ENCODE data around the gene KCNJ10. TPM values are rescaled to one million over a fixed set of nuclear protein-coding genes. Genes with fewer than 3 reads are reported as not detected.

The KCNJ10 gene
- total RNA-seq, 2 experiments from 2014 or later = 0.11 TPM

- Mint-ChIP-seq H3K4me3 (no peak overlapping the region), H3K27me3 (peaks cover 20% of the 10 kb centered on the region), H3K36me3 (ENCODE audit: low read depth) (no peaks in the 10 kb centered on the region), H3K4me1 (peaks cover 3% of the 10 kb centered on the region), H3K9me3 (ENCODE audit: low read depth) (no peaks in the 10 kb centered on the region), H3K27ac (no peak overlapping the region)
- no peak for ATAC-seq
- ChIA-PET POLR2A (no interaction called here), CTCF (interaction anchor here (1.0 to 4.9 kb wide), 2 partner anchors 21 to 60 kb away, joined by 5 to 33 read pairs; no protein-coding TSS in a partner anchor)
- no peak for DNase-seq
- intact Hi-C loops (cut with DNase I, micrococcal nuclease) = no loop called here
These were observed 83.4 kb downstream of the KCNJ10 start for GRCh38 chr1:159986531-159986930.

DNA sequence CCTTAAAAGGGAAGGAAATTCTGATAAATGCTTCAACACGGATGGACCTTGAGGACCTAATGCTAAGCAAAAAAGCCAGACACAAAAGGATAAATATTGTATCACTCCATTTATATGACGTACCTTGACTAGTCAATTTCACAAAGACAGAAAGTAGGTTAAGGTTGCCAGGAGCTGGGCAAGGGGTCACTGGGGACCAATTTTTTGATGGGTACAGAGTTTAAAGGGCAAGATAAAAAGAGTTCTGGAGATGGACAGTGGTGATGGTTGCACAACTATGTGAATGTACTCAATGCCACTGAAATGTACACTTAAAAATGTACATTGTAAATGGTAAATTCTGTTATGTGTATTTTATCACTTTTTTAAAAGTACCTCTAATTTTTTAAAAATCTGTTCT lies 83.9 kb downstream of the KCNJ10 start:
- DNase-seq (no peak), ATAC-seq (no peak)
- CTCF ChIA-PET = interaction anchor here (4.9 kb wide), 1 partner anchor 21 kb away, joined by 33 read pairs; no protein-coding TSS in a partner anchor
- Mint-ChIP-seq H3K36me3 (ENCODE audit: low read depth) (no peaks in the 10 kb centered on the region), H3K27ac (no peak overlapping the region), H3K4me1 (no peaks in the 10 kb centered on the region), H3K9me3 (ENCODE audit: low read depth) (no peaks in the 10 kb centered on the region), H3K4me3 (no peak overlapping the region), H3K27me3 (peaks cover 20% of the 10 kb centered on the region)
- POLR2A ChIA-PET = no interaction called here
- intact Hi-C loops (cut with DNase I, micrococcal nuclease) = no loop called here

DNA sequence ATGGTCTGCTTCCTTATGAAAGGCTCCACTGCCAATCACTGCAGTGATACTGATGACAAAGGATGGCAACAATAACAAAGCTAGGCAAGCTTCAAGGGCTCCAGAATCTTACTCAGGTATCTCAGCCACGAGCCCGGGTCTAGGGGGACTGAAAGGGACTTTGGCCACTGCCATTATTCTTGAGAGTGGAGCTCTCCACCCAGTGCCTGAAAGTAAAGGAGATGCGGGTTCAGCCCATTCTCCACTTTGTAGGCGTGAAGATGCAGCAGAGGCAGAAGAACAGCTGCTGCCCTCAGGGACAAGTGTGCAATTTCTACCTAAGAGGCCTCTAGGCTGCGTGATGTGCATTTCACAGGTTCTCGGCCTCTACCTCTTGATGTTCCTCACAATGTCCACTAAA lies 84.5 kb downstream of the KCNJ10 start:
- DNase-seq (no peak), ATAC-seq (no peak)
- H3K4me1 Mint-ChIP-seq = no peaks in the 10 kb centered on the region
- H3K27ac Mint-ChIP-seq = no peak overlapping the region
- no peaks in the 10 kb centered on the region for H3K9me3 Mint-ChIP-seq (ENCODE audit: low read depth)
- POLR2A ChIA-PET = no interaction called here
- no peaks in the 10 kb centered on the region for H3K36me3 Mint-ChIP-seq (ENCODE audit: low read depth)
- peaks cover 23% of the 10 kb centered on the region for H3K27me3 Mint-ChIP-seq
- H3K4me3 Mint-ChIP-seq = no peak overlapping the region
- intact Hi-C loops (cut with DNase I, micrococcal nuclease) = no loop called here
- CTCF ChIA-PET = interaction anchor here (4.9 kb wide), 1 partner anchor 22 kb away, joined by 33 read pairs; no protein-coding TSS in a partner anchor

- Mint-ChIP-seq H3K27me3 (peaks cover 33% of the 10 kb centered on the region), H3K4me3 (no peak overlapping the region), H3K9me3 (ENCODE audit: low read depth) (no peaks in the 10 kb centered on the region), H3K4me1 (no peaks in the 10 kb centered on the region), H3K27ac (no peak overlapping the region), H3K36me3 (ENCODE audit: low read depth) (no peaks in the 10 kb centered on the region)
- ATAC-seq = no peak
- intact Hi-C loops (cut with DNase I, micrococcal nuclease) = no loop called here
- ChIA-PET POLR2A (no interaction called here), CTCF (interaction anchor here (0.6 to 1.2 kb wide), 2 partner anchors 18 to 279 kb away, joined by 3 read pairs; no protein-coding TSS in a partner anchor)
- DNase-seq = no peak
These were observed 86.3 kb downstream of the KCNJ10 start for GRCh38 chr1:159983681-159984080.

DNA sequence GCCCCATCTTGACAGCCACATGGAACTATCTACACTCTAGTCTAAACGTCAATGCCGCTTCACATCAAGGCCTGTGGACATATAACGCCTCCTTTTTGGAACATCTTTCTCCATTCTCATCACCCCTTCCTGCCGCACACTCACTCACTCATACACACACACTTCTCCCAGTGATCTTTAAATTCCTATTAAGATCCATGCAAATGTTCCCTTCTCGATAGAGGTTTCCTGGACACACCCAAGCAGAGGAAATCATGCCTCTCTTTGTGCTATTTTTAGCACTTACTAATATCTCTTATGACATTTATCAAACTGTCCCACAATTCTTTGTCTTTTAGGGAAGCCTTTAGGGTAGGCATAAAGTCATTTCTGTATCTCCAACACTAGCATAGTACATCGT lies 87.7 kb downstream of the KCNJ10 start:
- Mint-ChIP-seq H3K4me3 (no peak overlapping the region), H3K4me1 (no peaks in the 10 kb centered on the region), H3K27me3 (peaks cover 35% of the 10 kb centered on the region), H3K9me3 (ENCODE audit: low read depth) (no peaks in the 10 kb centered on the region), H3K36me3 (ENCODE audit: low read depth) (no peaks in the 10 kb centered on the region), H3K27ac (no peak overlapping the region)
- DNase-seq (no peak), ATAC-seq (no peak)
- intact Hi-C loops (cut with DNase I, micrococcal nuclease) = no loop called here
- POLR2A ChIA-PET = no interaction called here
- CTCF ChIA-PET = interaction anchor here (0.7 kb wide), 1 partner anchor 11 kb away, joined by 4 read pairs; no protein-coding TSS in a partner anchor

DNA sequence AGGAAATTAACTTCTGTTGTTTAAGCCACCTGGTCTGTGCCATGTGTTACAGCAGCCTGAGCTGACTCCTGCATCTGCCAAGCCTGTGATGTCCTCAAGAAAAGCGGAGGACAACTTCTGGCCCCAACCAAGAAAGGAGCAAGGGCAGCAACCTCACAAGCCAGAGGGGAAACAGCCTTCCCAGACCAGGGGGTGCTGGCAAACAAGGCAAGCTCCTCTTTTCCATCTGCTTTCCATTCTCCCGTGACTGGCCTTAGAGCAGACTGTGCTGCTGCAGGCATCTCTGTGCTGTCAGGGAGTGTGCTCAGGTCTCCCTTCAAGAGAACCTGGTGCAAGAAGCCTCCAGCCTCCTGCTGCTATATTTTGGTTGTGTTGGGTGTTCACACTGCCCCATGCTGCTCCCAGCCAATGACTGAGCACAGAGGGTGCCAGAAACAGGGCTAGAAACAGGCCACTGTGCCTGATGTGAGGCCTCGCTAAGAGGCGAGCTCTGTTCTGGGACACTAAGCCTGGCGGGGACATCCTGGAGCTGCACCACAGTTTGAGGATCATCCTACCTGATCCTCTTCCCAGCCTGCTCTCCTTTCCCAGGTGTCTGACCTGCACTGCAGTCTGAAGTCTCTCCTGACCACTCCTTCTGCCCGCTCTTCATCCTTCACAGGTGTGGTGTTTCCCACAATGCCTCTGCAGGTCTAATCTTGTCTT lies 88.5 kb downstream of the KCNJ10 start:
- intact Hi-C loops (cut with DNase I, micrococcal nuclease) = no loop called here
- H3K36me3 Mint-ChIP-seq (ENCODE audit: low read depth) = no peaks in the 10 kb centered on the region
- DNase-seq (no peak), ATAC-seq (no peak)
- no peaks in the 10 kb centered on the region for H3K9me3 Mint-ChIP-seq (ENCODE audit: low read depth)
- no peak overlapping the region for H3K4me3 Mint-ChIP-seq
- H3K27ac Mint-ChIP-seq = no peak overlapping the region
- ChIA-PET POLR2A (no interaction called here), CTCF (interaction anchor here (0.7 kb wide), 1 partner anchor 11 kb away, joined by 4 read pairs; no protein-coding TSS in a partner anchor)
- no peaks in the 10 kb centered on the region for H3K4me1 Mint-ChIP-seq
- peaks cover 37% of the 10 kb centered on the region for H3K27me3 Mint-ChIP-seq

DNA sequence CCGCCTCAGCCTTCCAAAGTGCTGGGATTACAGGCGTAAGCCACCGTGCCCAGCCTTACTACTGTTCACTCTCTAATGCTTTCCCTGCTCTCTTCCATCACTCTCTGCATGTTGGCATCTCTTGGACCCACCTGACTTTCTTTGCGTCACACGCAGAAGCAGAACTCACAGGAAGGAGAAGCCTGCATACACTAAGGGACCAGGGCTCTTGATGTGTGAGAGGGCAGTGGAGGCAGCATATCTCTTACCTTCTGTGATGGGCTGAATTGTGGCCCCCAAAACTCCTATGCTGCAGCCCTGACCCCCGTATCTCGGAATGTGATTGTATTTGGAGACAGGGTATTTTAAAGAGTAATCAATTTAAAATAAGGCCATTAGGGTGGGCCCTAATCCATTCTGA lies 89.2 kb downstream of the KCNJ10 start:
- H3K27me3 Mint-ChIP-seq = peaks cover 37% of the 10 kb centered on the region

DNA sequence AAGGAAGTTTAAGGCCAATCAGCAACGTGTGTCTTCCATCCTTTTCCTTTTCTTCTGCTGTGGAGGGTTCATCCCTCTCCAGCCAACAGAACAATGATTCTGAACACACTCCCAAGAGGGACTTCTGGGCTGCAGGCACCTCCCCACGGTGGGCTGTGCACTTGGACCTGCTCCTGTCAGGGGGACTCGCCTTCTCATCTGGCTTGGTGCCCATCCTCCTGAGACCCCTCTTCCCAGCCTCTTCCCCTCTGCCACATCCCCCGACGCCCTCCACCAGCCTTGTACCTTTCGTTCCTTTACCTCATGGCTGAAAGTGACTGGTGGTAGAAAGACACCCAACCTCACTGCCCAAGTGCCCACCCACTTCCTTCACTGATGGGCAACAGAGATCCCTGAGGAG lies 89.9 kb downstream of the KCNJ10 start:
- Mint-ChIP-seq H3K4me1 (no peaks in the 10 kb centered on the region), H3K36me3 (ENCODE audit: low read depth) (no peaks in the 10 kb centered on the region), H3K27me3 (peaks cover 34% of the 10 kb centered on the region), H3K27ac (no peak overlapping the region), H3K4me3 (no peak overlapping the region), H3K9me3 (ENCODE audit: low read depth) (no peaks in the 10 kb centered on the region)
- DNase-seq = no peak
- no peak for ATAC-seq
- intact Hi-C loops (cut with DNase I, micrococcal nuclease) = no loop called here
- POLR2A ChIA-PET = no interaction called here
- CTCF ChIA-PET = no interaction called here

More for the DNA sequence above, 89.2 kb downstream of the KCNJ10 start:
- ATAC-seq = no peak
- no peak for DNase-seq
- H3K4me3 Mint-ChIP-seq = no peak overlapping the region
- no peaks in the 10 kb centered on the region for H3K9me3 Mint-ChIP-seq (ENCODE audit: low read depth)
- no peaks in the 10 kb centered on the region for H3K36me3 Mint-ChIP-seq (ENCODE audit: low read depth)
- no peak overlapping the region for H3K27ac Mint-ChIP-seq
- ChIA-PET CTCF (no interaction called here), POLR2A (no interaction called here)
- intact Hi-C loops (cut with DNase I, micrococcal nuclease) = no loop called here
- no peaks in the 10 kb centered on the region for H3K4me1 Mint-ChIP-seq

GRCh38 chr1:159979257-159979656 lies 90.7 kb downstream of the KCNJ10 start:
- no peak for ATAC-seq
- DNase-seq = no peak
- H3K36me3 Mint-ChIP-seq (ENCODE audit: low read depth) = no peaks in the 10 kb centered on the region
- peaks cover 34% of the 10 kb centered on the region for H3K27me3 Mint-ChIP-seq
- intact Hi-C loops (cut with DNase I, micrococcal nuclease) = no loop called here
- no peak overlapping the region for H3K4me3 Mint-ChIP-seq
- H3K4me1 Mint-ChIP-seq = no peaks in the 10 kb centered on the region
- CTCF ChIA-PET = interaction anchor here (0.7 to 1.2 kb wide), 3 partner anchors 40 to 711 kb away, joined by 3 to 6 read pairs (median 5); no protein-coding TSS in a partner anchor
- no peak overlapping the region for H3K27ac Mint-ChIP-seq
- H3K9me3 Mint-ChIP-seq (ENCODE audit: low read depth) = no peaks in the 10 kb centered on the region
- POLR2A ChIA-PET = no interaction called here

DNA sequence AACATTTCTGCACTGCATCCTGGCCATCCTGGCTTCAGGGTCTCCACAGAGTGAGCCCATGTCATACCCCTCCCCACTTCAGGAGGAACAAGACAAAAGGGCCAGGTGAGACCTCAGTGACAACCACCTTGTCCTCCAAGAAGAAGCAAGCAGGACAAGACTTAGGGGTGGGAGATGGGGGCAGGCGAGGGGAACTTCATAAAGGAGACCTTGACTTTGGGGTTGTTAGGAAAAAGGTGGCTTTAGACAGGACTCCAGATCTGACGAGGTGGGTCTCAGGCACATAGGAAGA lies 91.9 kb downstream of the KCNJ10 start:
- no peak overlapping the region for H3K4me3 Mint-ChIP-seq
- no peaks in the 10 kb centered on the region for H3K36me3 Mint-ChIP-seq (ENCODE audit: low read depth)
- peaks cover 28% of the 10 kb centered on the region for H3K27me3 Mint-ChIP-seq
- H3K9me3 Mint-ChIP-seq (ENCODE audit: low read depth) = no peaks in the 10 kb centered on the region
- ChIA-PET POLR2A (no interaction called here), CTCF (no interaction called here)
- no peak for DNase-seq
- intact Hi-C loops (cut with DNase I, micrococcal nuclease) = no loop called here
- no peak overlapping the region for H3K27ac Mint-ChIP-seq
- no peak for ATAC-seq
- no peaks in the 10 kb centered on the region for H3K4me1 Mint-ChIP-seq

DNA sequence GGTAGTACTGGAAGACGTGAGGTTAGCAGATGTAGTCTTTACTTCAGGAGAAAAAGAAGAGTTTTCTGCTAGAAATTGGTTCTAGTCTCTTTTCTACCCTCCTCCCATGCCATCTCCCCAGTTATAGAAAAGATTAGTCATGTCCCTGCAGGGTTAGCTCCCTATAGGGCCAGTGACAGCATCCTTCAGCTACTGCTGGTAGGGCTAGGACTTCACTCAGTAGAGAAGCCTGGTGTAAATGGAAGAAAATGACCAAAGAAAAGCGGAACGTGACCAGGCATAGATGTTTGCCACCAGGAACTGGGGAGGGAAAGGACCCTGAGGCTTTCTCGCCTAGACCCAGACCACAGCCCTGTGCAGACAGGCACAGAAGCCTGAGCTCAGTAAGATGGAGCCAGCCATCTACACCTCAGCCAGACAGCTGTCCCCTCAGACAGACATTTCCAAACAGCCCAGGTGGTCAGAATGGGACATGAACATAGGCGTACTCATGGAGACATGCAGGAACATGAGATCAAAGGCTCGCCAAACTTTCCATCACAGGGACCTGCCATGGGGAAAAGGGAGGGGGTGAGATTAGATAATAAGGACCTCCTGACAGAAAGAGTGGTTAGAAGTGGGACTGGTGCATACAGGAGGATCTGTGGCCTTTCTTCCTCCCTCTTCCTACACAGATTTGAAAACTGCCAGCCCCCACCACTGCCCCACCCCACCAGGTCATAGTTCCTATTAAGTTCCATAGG lies 92.4 kb downstream of the KCNJ10 start:
- no peaks in the 10 kb centered on the region for H3K36me3 Mint-ChIP-seq (ENCODE audit: low read depth)
- H3K9me3 Mint-ChIP-seq (ENCODE audit: low read depth) = no peaks in the 10 kb centered on the region
- POLR2A ChIA-PET = no interaction called here
- H3K4me1 Mint-ChIP-seq = no peaks in the 10 kb centered on the region
- CTCF ChIA-PET = interaction anchor here (0.5 to 1.5 kb wide), 3 partner anchors 28 to 179 kb away, joined by 3 read pairs; no protein-coding TSS in a partner anchor
- ATAC-seq (no peak), DNase-seq (no peak)
- H3K4me3 Mint-ChIP-seq = no peak overlapping the region
- intact Hi-C loops (cut with DNase I, micrococcal nuclease) = no loop called here
- H3K27me3 Mint-ChIP-seq = peaks cover 26% of the 10 kb centered on the region
- no peak overlapping the region for H3K27ac Mint-ChIP-seq

DNA sequence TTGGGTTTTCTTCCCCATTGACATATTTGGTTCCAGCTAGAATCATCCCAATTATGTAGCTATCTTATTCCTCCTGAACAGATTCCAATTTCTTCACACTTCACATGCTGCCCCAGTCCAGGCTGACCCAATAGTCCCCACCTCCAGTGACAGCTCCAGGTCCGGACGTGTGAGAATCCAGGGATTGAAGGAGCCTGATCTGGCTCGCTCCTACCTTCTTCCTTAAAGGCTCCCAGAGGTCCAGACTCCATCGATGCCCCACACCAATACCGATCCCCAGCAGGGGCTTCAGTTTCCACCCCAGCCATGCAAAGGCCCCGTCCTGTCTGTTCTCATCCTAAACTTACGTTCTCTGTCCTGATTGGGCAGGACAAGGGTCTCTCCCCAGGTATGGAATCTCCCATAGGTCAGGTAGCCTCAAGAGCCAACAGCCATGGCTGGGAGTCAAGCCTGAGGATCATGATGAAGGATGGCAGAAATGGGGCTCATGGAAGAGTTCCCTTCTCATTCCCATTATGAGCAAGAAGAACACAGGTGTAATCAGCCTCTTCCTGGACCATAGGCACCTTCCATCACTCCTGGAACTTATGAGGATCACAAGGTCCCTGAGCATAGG lies 95.5 kb downstream of the KCNJ10 start:
- H3K9me3 Mint-ChIP-seq (ENCODE audit: low read depth) = no peaks in the 10 kb centered on the region
- ATAC-seq (no peak), DNase-seq (no peak)
- H3K27me3 Mint-ChIP-seq = peaks cover 13% of the 10 kb centered on the region
- POLR2A ChIA-PET = no interaction called here
- H3K36me3 Mint-ChIP-seq (ENCODE audit: low read depth) = no peaks in the 10 kb centered on the region
- no peak overlapping the region for H3K27ac Mint-ChIP-seq
- H3K4me3 Mint-ChIP-seq = no peak overlapping the region
- intact Hi-C loops (cut with DNase I, micrococcal nuclease) = no loop called here
- no peaks in the 10 kb centered on the region for H3K4me1 Mint-ChIP-seq
- CTCF ChIA-PET = interaction anchor here (1.0 to 3.3 kb wide), 2 partner anchors 32 to 72 kb away, joined by 3 to 15 read pairs; no protein-coding TSS in a partner anchor
